ENCODE results near the gene COL6A3. TPM values are rescaled to one million over a fixed set of nuclear protein-coding genes. Genes with fewer than 3 reads are reported as not detected.

Gene COL6A3
- total RNA-seq, 2 experiments from 2014 or later = 29.9 to 36.4 TPM

- DNase-seq (peak; percentile 83), ATAC-seq (peak; percentile 76)
- Mint-ChIP-seq H3K4me3 (peak overlapping the region; percentile 50), H3K36me3 (ENCODE audit: low read depth) (peaks cover 14% of the 10 kb centered on the region), H3K27ac (peak overlapping the region; percentile 96), H3K9me3 (ENCODE audit: low read depth) (peaks cover 8% of the 10 kb centered on the region), H3K27me3 (no peaks in the 10 kb centered on the region), H3K4me1 (peaks cover 91% of the 10 kb centered on the region)
- intact Hi-C loops (cut with DNase I, micrococcal nuclease) = loop anchor here (1.0 to 2.0 kb wide), 9 partner anchors 9 to 848 kb away; partner anchors contain the start of genes PER2 (in 1 of the 2) and SCLY (in 1 of the 2)
- ChIA-PET POLR2A (interaction anchor here (1.0 to 2.4 kb wide), 7 partner anchors 8 to 34 kb away, joined by 3 to 19 read pairs (median 8); no protein-coding TSS in a partner anchor), CTCF (interaction anchor here (0.7 to 6.5 kb wide), 10 partner anchors 9 to 862 kb away, joined by 3 to 67 read pairs (median 7); no protein-coding TSS in a partner anchor)
Measured at GRCh38 chr2:237440819-237441281, 26.9 kb upstream of the COL6A3 start.

GRCh38 chr2:237438080-237438940 is 24.3 kb upstream of the COL6A3 start:
- DNase-seq (peak; percentile 32), ATAC-seq (no peak)
- H3K27me3 Mint-ChIP-seq = no peaks in the 10 kb centered on the region
- peaks cover 12% of the 10 kb centered on the region for H3K36me3 Mint-ChIP-seq (ENCODE audit: low read depth)
- peak overlapping the region; percentile 69 for H3K27ac Mint-ChIP-seq
- intact Hi-C loops (cut with DNase I, micrococcal nuclease) = loop anchor here in 1 of 2 experiments (10.0 kb wide), 1 partner anchor 884 kb away; no protein-coding TSS in a partner anchor
- ChIA-PET CTCF (interaction anchor here (1.0 to 2.2 kb wide), 5 partner anchors 10 to 134 kb away, joined by 3 to 7 read pairs (median 4); no protein-coding TSS in a partner anchor), POLR2A (no interaction called here)
- peak overlapping the region; percentile 6 for H3K4me3 Mint-ChIP-seq
- H3K4me1 Mint-ChIP-seq = peaks cover 97% of the 10 kb centered on the region
- peaks cover 8% of the 10 kb centered on the region for H3K9me3 Mint-ChIP-seq (ENCODE audit: low read depth)

DNA sequence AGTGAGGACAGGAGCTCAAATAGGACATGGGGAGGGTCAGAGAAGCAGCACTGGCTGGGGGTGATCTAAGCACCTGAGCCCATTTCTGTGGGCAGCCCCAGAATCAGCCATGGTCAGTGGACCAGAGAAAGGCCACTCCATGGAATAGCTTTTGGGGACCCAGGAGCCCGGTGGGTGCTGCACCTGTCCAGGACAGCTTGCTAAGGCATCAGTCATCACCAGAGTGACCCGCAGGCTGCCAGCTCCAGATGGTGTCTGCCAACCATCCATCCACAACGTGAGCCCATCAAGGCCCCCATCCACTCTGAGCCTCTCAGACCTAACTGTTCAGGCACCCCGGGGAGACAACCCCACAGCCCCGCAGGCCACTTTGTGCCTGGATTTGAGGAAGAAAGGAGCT is 23.6 kb upstream of the COL6A3 start:
- H3K36me3 Mint-ChIP-seq (ENCODE audit: low read depth) = peaks cover 16% of the 10 kb centered on the region
- H3K9me3 Mint-ChIP-seq (ENCODE audit: low read depth) = peaks cover 8% of the 10 kb centered on the region
- peaks cover 97% of the 10 kb centered on the region for H3K4me1 Mint-ChIP-seq
- intact Hi-C loops (cut with DNase I, micrococcal nuclease) = loop anchor here in 1 of 2 experiments (10.0 kb wide), 1 partner anchor 883 kb away; no protein-coding TSS in a partner anchor
- H3K27me3 Mint-ChIP-seq = no peaks in the 10 kb centered on the region
- ChIA-PET POLR2A (no interaction called here), CTCF (interaction anchor here (1.0 to 2.2 kb wide), 5 partner anchors 9 to 135 kb away, joined by 3 to 7 read pairs (median 4); no protein-coding TSS in a partner anchor)
- H3K4me3 Mint-ChIP-seq = no peak overlapping the region
- ATAC-seq (no peak), DNase-seq (no peak)
- peak overlapping the region; percentile 52 for H3K27ac Mint-ChIP-seq

GRCh38 chr2:237435844-237436587 is 22.1 kb upstream of the COL6A3 start:
- peaks cover 8% of the 10 kb centered on the region for H3K9me3 Mint-ChIP-seq (ENCODE audit: low read depth)
- no peak for ATAC-seq
- H3K4me3 Mint-ChIP-seq = no peak overlapping the region
- peaks cover 16% of the 10 kb centered on the region for H3K36me3 Mint-ChIP-seq (ENCODE audit: low read depth)
- ChIA-PET POLR2A (interaction anchor here (0.6 kb wide), 1 partner anchor 261 kb away, joined by 3 read pairs; no protein-coding TSS in a partner anchor), CTCF (interaction anchor here (0.8 to 8.0 kb wide), 2 partner anchors 10 to 15 kb away, joined by 3 to 70 read pairs; no protein-coding TSS in a partner anchor)
- DNase-seq = peak; percentile 24
- H3K4me1 Mint-ChIP-seq = peaks cover 97% of the 10 kb centered on the region
- H3K27ac Mint-ChIP-seq = peak overlapping the region; percentile 95
- intact Hi-C loops (cut with DNase I, micrococcal nuclease) = loop anchor here in 1 of 2 experiments (10.0 kb wide), 1 partner anchor 881 kb away; no protein-coding TSS in a partner anchor
- no peaks in the 10 kb centered on the region for H3K27me3 Mint-ChIP-seq

DNA sequence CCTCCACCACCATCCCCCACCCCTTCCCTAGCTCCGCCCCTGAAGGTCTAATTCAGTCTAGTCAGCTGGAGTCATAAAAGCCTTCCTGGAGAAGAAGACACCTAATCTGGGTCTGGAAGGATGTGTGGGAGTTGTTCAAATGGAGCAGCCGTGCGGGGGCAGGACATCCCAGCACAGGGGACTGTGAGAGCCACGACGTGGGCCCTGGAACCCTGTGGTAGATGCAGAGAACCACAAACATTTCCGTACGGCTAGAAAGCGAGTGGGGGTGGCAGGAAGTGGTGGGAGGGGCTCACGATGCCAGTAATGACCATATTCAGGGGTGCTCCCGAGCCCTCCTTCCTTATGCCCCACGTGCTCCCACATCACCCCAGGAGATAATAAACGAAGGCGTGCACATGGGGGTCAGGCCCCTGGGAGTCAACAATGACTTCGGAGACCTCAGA is 20.9 kb upstream of the COL6A3 start:
- H3K36me3 Mint-ChIP-seq (ENCODE audit: low read depth) = peaks cover 18% of the 10 kb centered on the region
- ChIA-PET CTCF (interaction anchor here (0.6 to 8.0 kb wide), 7 partner anchors 8 to 40 kb away, joined by 3 to 70 read pairs (median 3); no protein-coding TSS in a partner anchor), POLR2A (interaction anchor here (0.6 to 1.4 kb wide), 2 partner anchors 41 to 262 kb away, joined by 3 read pairs; no protein-coding TSS in a partner anchor)
- H3K27me3 Mint-ChIP-seq = no peaks in the 10 kb centered on the region
- intact Hi-C loops (cut with DNase I, micrococcal nuclease) = loop anchor here (5.0 to 10.0 kb wide), 4 partner anchors 237 to 883 kb away; no protein-coding TSS in a partner anchor
- peak overlapping the region; percentile 95 for H3K27ac Mint-ChIP-seq
- H3K9me3 Mint-ChIP-seq (ENCODE audit: low read depth) = peaks cover 2% of the 10 kb centered on the region
- H3K4me1 Mint-ChIP-seq = peaks cover 97% of the 10 kb centered on the region
- peak; percentile 91 for DNase-seq
- H3K4me3 Mint-ChIP-seq = peak overlapping the region; percentile 74
- peak; percentile 38 for ATAC-seq

DNA sequence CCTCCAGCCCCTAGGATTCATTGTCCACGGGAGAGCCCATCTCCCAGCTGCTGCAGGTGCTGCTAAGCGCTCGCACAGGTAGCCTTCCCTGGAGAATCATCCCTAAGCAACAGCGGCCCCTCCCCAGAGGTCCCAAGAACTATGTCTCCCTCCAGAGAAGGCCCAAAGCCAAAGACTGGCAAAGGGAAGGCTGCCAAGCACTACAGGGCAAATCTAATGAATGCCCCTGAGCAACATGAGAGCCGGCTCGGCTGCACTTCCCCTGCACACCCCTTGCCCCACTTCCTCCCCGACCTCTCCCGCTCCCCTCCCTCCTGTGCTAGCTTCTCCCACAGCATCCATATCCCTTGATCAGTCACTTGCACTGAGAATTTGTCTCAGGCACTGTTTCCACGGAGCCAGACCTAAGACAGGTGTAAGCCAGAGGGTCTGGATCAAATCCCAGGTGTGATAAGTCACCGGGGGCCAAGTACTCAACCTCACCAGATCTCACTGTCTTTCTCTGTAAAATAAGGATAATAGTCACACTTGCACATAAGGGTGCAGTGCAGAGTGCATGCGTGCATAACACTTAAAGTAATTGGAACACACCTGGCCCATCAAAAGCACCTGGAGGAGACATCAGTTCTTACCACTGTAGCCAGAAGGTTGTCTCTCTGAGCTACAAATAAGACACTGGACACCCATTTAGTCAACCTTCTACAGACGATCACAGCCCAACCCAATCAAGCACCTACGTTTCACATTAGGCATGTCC is 20.1 kb upstream of the COL6A3 start:
- intact Hi-C loops (cut with DNase I, micrococcal nuclease) = loop anchor here (2.0 to 10.0 kb wide), 5 partner anchors 238 to 882 kb away; no protein-coding TSS in a partner anchor
- no peaks in the 10 kb centered on the region for H3K27me3 Mint-ChIP-seq
- peaks cover 97% of the 10 kb centered on the region for H3K4me1 Mint-ChIP-seq
- no peaks in the 10 kb centered on the region for H3K9me3 Mint-ChIP-seq (ENCODE audit: low read depth)
- H3K27ac Mint-ChIP-seq = peak overlapping the region; percentile 95
- DNase-seq = peak; percentile 41
- ATAC-seq = no peak
- peak overlapping the region; percentile 74 for H3K4me3 Mint-ChIP-seq
- POLR2A ChIA-PET = interaction anchor here (1.4 kb wide), 1 partner anchor 42 kb away, joined by 3 read pairs; no protein-coding TSS in a partner anchor
- CTCF ChIA-PET = interaction anchor here (0.6 to 8.0 kb wide), 6 partner anchors 9 to 41 kb away, joined by 3 to 70 read pairs (median 4); no protein-coding TSS in a partner anchor
- peaks cover 15% of the 10 kb centered on the region for H3K36me3 Mint-ChIP-seq (ENCODE audit: low read depth)

DNA sequence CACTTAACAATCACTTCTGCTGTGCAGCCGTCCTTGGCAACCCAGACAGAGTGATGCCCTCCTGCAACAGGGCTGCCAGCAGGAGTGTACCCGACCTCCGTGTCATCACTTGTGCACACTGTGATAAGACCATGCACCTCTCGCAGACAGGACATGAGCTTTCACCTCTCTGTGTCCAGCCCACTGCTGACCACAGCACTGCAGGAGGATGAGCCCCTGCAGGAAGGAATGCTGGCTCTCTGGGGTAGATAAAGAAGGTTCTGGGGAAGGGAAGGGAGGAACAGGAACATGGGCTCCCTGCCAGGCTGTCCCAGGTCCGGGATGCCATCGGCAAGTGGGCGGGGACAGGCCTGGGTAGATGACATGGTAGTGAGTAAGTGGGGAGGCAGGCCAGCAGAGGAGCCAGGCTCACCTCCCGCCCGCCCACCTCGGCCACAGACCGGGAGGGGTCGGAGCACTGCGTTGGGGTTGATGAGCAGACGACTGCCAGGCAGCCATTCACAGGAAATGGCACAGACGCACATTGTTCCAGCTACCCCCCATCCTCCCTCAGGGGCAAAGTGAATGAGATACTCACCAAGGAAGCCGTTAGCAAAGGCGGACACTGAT is 18.6 kb upstream of the COL6A3 start:
- H3K4me1 Mint-ChIP-seq = peaks cover 99% of the 10 kb centered on the region

DNA sequence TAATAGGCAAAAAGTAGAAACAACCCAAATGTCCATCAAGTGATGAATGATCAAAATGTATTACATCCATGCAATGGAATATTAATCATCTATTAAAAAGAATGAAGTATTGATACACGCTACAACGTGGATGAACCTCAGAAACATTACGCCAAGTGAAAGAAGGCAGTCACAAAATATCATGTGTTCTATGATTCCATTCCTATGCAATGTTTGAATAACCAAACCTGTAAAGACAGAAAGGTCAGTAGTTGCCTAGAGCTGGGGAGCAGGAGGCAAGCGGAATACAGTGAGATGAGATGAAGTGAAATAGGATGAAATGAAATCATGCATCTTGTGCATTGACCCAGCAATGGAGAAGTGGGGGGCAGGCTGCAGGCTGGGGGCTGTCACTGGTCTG is 17.9 kb upstream of the COL6A3 start:
- no peaks in the 10 kb centered on the region for H3K9me3 Mint-ChIP-seq (ENCODE audit: low read depth)
- CTCF ChIA-PET = interaction anchor here (3.8 to 8.0 kb wide), 2 partner anchors 9 to 11 kb away, joined by 16 to 70 read pairs; no protein-coding TSS in a partner anchor
- no peak for DNase-seq
- peak overlapping the region; percentile 95 for H3K27ac Mint-ChIP-seq
- intact Hi-C loops (cut with DNase I, micrococcal nuclease) = loop anchor here (1.0 to 10.0 kb wide), 6 partner anchors 9 to 880 kb away; no protein-coding TSS in a partner anchor
- no peak for ATAC-seq
- peaks cover 31% of the 10 kb centered on the region for H3K36me3 Mint-ChIP-seq (ENCODE audit: low read depth)
- POLR2A ChIA-PET = interaction anchor here (0.6 to 1.5 kb wide), 3 partner anchors 9 to 808 kb away, joined by 3 to 8 read pairs (median 7); partner anchors contain the start of gene HES6
- peak overlapping the region; percentile 74 for H3K4me3 Mint-ChIP-seq
- H3K27me3 Mint-ChIP-seq = no peaks in the 10 kb centered on the region
- peaks cover 98% of the 10 kb centered on the region for H3K4me1 Mint-ChIP-seq

More for the DNA sequence above, 18.6 kb upstream of the COL6A3 start:
- no peaks in the 10 kb centered on the region for H3K9me3 Mint-ChIP-seq (ENCODE audit: low read depth)
- ChIA-PET CTCF (interaction anchor here (3.8 to 8.0 kb wide), 2 partner anchors 9 to 12 kb away, joined by 16 to 70 read pairs; no protein-coding TSS in a partner anchor), POLR2A (interaction anchor here (1.2 to 1.5 kb wide), 2 partner anchors 9 to 11 kb away, joined by 4 to 8 read pairs; no protein-coding TSS in a partner anchor)
- intact Hi-C loops (cut with DNase I, micrococcal nuclease) = loop anchor here (1.0 to 10.0 kb wide), 6 partner anchors 9 to 880 kb away; no protein-coding TSS in a partner anchor
- H3K4me3 Mint-ChIP-seq = peak overlapping the region; percentile 74
- DNase-seq (peak; percentile 94), ATAC-seq (peak; percentile 49)
- H3K36me3 Mint-ChIP-seq (ENCODE audit: low read depth) = peaks cover 24% of the 10 kb centered on the region
- H3K27ac Mint-ChIP-seq = peak overlapping the region; percentile 95
- H3K27me3 Mint-ChIP-seq = no peaks in the 10 kb centered on the region

GRCh38 chr2:237431372-237431771 is 17.4 kb upstream of the COL6A3 start:
- ATAC-seq (no peak), DNase-seq (peak; percentile 38)
- Mint-ChIP-seq H3K27me3 (no peaks in the 10 kb centered on the region), H3K27ac (peak overlapping the region; percentile 95), H3K4me3 (peak overlapping the region; percentile 74), H3K36me3 (ENCODE audit: low read depth) (peaks cover 35% of the 10 kb centered on the region), H3K9me3 (ENCODE audit: low read depth) (no peaks in the 10 kb centered on the region), H3K4me1 (peaks cover 98% of the 10 kb centered on the region)
- CTCF ChIA-PET = interaction anchor here (3.8 to 8.0 kb wide), 2 partner anchors 10 to 11 kb away, joined by 16 to 70 read pairs; no protein-coding TSS in a partner anchor
- POLR2A ChIA-PET = interaction anchor here (0.6 to 0.8 kb wide), 3 partner anchors 10 to 808 kb away, joined by 3 to 7 read pairs (median 4); partner anchors contain the start of gene HES6
- intact Hi-C loops (cut with DNase I, micrococcal nuclease) = loop anchor here (5.0 to 10.0 kb wide), 4 partner anchors 241 to 879 kb away; no protein-coding TSS in a partner anchor
